GM12878 (cell line): Measurements from ENCODE around the gene CYB5D1. TPM values are rescaled to one million over a fixed set of nuclear protein-coding genes. Genes with fewer than 3 reads are reported as not detected.
A peak's percentile ranks its signal among the peaks of the same experiment; 100 is the strongest.

ENCODE experiments used
- ASH2L ChIP-seq: fragments of 300-600, 200-600 bp; sonication (generic); IDR thresholded peaks from 2 replicates; pipeline ENCODE4 v1.6.1; 2017; ENCODE audit warnings: low read depth, mild to moderate bottlenecking, borderline replicate concordance
- BACH1 ChIP-seq: fragments of 450-650 bp; IDR thresholded peaks from 2 replicates; pipeline ENCODE4 v1.6.1; 2017; ENCODE audit warnings: mild to moderate bottlenecking, borderline replicate concordance
- CEBPB ChIP-seq, 2 experiments: fragments of 150-350 bp in 1 of 2; IDR thresholded peaks; 2 replicates each; pipeline ENCODE4 v1.6.1; 2012 to 2014; ENCODE audit warnings: low read depth in 2 of 2, low read length in 2 of 2, borderline replicate concordance in 1 of 2, inconsistent platforms in 1 of 2
- CREM ChIP-seq: IDR thresholded peaks from 2 replicates; pipeline ENCODE4 v1.6.1; 2014; ENCODE audit warnings: antibody characterized with exemption, low read depth
- EZH2 ChIP-seq: IDR thresholded peaks from 2 replicates; pipeline ENCODE4 v1.6.1; 2012; ENCODE audit warnings: low read depth, mild to moderate bottlenecking, control low read depth, inconsistent platforms, low read length, borderline replicate concordance; ENCODE audit not compliant: control insufficient read depth
- HDAC2 ChIP-seq: fragments of 200-600 bp; sonication (generic); IDR thresholded peaks from 2 replicates; pipeline ENCODE4 v1.6.1; 2017
- HDAC6 ChIP-seq: fragments of 200-600 bp; sonication (generic); IDR thresholded peaks from one replicate; pipeline ENCODE4 v1.8.0; 2017; ENCODE audit warnings: antibody characterized with exemption; ENCODE audit not compliant: unreplicated experiment
- IKZF1 ChIP-seq: fragments of 450-650 bp; conservative IDR thresholded peaks from 2 replicates; pipeline ENCODE4 v1.6.1; 2017; ENCODE audit warnings: antibody characterized with exemption, mild to moderate bottlenecking
- JUND ChIP-seq: IDR thresholded peaks from 2 replicates; pipeline ENCODE4 v1.6.1; 2012; ENCODE audit warnings: low read depth, mild to moderate bottlenecking, low read length, improper control_type of control experiment, moderate library complexity
- NFIC ChIP-seq: IDR thresholded peaks from 2 replicates; pipeline ENCODE4 v1.6.1; 2012; ENCODE audit warnings: low read depth, mild to moderate bottlenecking, inconsistent platforms, low read length, moderate library complexity
- NFXL1 ChIP-seq: fragments of 450-650 bp; IDR thresholded peaks from 2 replicates; pipeline ENCODE4 v1.6.1; 2017; ENCODE audit warnings: antibody characterized with exemption, mild to moderate bottlenecking, borderline replicate concordance
- NFYB ChIP-seq: IDR thresholded peaks from 2 replicates; pipeline ENCODE4 v1.6.1; 2011; ENCODE audit warnings: low read depth, mild to moderate bottlenecking, low read length, improper control_type of control experiment, moderate library complexity; ENCODE audit not compliant: insufficient read depth
- NKRF ChIP-seq: fragments of 450-650 bp; conservative IDR thresholded peaks from 2 replicates; pipeline ENCODE4 v1.6.1; 2017; ENCODE audit warnings: mild to moderate bottlenecking, moderate library complexity
- POU2F2 ChIP-seq: IDR thresholded peaks from 3 replicates; pipeline ENCODE4 v1.6.1; 2011; ENCODE audit warnings: low read depth, mild to moderate bottlenecking, low read length, borderline replicate concordance
- RAD51 ChIP-seq: fragments of 450-650 bp; IDR thresholded peaks from 2 replicates; pipeline ENCODE4 v1.6.1; 2016; ENCODE audit warnings: moderate library complexity, mild to moderate bottlenecking, inconsistent platforms
- RBBP5 ChIP-seq: fragments of 200-600 bp; sonication (generic); conservative IDR thresholded peaks from 2 replicates; pipeline ENCODE4 v1.6.1; 2016
- SMAD1 ChIP-seq: fragments of 450-650 bp; IDR thresholded peaks from 2 replicates; pipeline ENCODE4 v1.6.1; 2018; ENCODE audit warnings: mild to moderate bottlenecking, low read depth; ENCODE audit not compliant: partially characterized antibody
- SMC3 ChIP-seq: IDR thresholded peaks from 2 replicates; pipeline ENCODE4 v1.6.1; 2011; ENCODE audit warnings: low read length, improper control_type of control experiment, borderline replicate concordance
- SREBF1 ChIP-seq: IDR thresholded peaks from 2 replicates; pipeline ENCODE4 v1.6.1; 2012; ENCODE audit warnings: mild to moderate bottlenecking, low read length
- SREBF2 ChIP-seq: IDR thresholded peaks from 2 replicates; pipeline ENCODE4 v1.6.1; 2012; ENCODE audit warnings: mild to moderate bottlenecking, low read length
- STAT1 ChIP-seq: fragments of 450-650 bp; conservative IDR thresholded peaks from 2 replicates; pipeline ENCODE4 v1.6.1; 2014; ENCODE audit warnings: antibody characterized with exemption, mild to moderate bottlenecking
- SUZ12 ChIP-seq: fragments of 200-600 bp; sonication (generic); IDR thresholded peaks from one replicate; pipeline ENCODE4 v1.6.1; 2018; ENCODE audit warnings: antibody characterized with exemption, mild to moderate bottlenecking; ENCODE audit not compliant: unreplicated experiment
- TCF12 ChIP-seq: IDR thresholded peaks from 2 replicates; pipeline ENCODE4 v1.6.1; 2011; ENCODE audit warnings: low read depth, mild to moderate bottlenecking, low read length
- ZNF217 ChIP-seq: fragments of 450-650 bp; IDR thresholded peaks from 2 replicates; pipeline ENCODE4 v1.6.1; 2017; ENCODE audit warnings: antibody characterized with exemption, mild to moderate bottlenecking
- ZZZ3 ChIP-seq: IDR thresholded peaks from 2 replicates; pipeline ENCODE4 v1.6.1; 2011; ENCODE audit warnings: low read depth; ENCODE audit not compliant: control insufficient read depth, insufficient read length
- polyA plus RNA-seq, 11 experiments: library from polyadenylated mRNA; depleted of rRNA in 4 of 11; unstranded in 6 of 11; stranded (reverse) in 5 of 11; fragments of >200 nt; fragmentation: Nextera tagmentation in 4 of 11; fragmentation: Illumina TruSeq in 1 of 11; extraction: Ambion mirVana in 4 of 11; extraction: Trizol in 1 of 11; gene quantifications; 1 replicate in 1 of 11; 2 replicates in 10 of 11; pipeline versions ENCODE4 v1.2.1 to v1.2.3, GENCODE V29; 2011 to 2016; ENCODE audit warnings: inconsistent platforms in 2 of 11, missing spikeins in 2 of 11, low read depth in 1 of 11
- total RNA-seq, 4 experiments: library from RNA; depleted of rRNA in 3 of 4; stranded (reverse); fragments of >200 nt in 3 of 4; fragmentation: Illumina TruSeq in 1 of 4; extraction: Trizol in 1 of 4; gene quantifications; 2 replicates each; pipeline versions ENCODE4 v1.2.1 to v1.2.3, GENCODE V29; 2013 to 2021
- TF ChIP-seq, protein P1 (sequence below): IDR thresholded peaks from 2 replicates; pipeline ENCODE4 v1.6.1; 2012; ENCODE audit warnings: low read depth, low read length, improper control_type of control experiment

The CYB5D1 gene
- total and polyA plus RNA-seq, 10 of the 15 experiments (the other 5 are each of a cell fraction or from before 2014, with no cell fraction given) = 1.6 to 8.7 (median 6.4) TPM

DNA sequence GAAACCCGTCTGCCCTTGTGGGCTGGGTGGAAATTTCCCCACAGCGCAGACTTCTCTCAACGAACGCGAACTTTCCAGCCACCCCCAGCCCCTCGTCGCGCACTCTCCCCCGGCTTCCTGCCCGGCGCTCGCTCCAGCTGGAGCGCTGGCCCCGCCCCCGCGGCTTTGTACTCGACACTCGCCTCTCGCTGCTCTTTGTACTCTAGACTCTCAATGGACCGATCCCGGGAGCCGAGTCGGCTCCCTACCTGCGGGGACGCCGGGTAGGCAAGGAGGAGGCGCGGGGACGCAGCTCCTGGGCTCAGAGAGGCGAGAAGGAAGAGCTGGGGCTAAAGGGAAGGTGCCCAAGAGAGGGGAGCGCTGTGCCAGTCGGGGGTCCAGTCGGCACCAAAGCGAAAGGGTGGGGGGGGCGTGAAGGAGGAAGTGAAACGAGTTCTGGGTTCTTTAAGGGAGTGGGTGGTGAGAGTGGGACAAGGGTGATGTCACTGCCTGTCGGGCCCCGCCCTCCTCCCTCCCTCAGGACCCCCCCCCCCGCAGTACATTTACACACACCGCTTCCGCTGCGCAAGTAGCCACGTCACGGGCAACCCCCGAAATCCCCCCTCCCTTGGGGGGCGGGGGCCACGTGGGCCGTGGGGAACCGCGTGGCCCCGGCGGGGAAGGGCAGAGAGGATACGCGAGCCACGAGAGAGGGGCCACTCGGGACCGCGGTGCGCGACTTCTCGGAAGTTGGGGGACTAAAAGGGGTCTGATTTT lies 14.1 kb upstream of the CYB5D1 start (continued):
- TF ChIP-seq TCF12 (peak; percentile 70; the same call in 1 of the 2 replicates), ASH2L (peak; percentile 71; the same call in 1 of the 2 replicates), ZZZ3 (no peak), SMC3 (no peak), RAD51 (peak; percentile 82), SREBF1 (no peak), CREM (peak; percentile 94), SMAD1 (no peak), POU2F2 (no peak; the same call in 2 of the 3 replicates), ZNF217 (no peak), SREBF2 (no peak), EZH2 (no peak), CEBPB (IDR thresholded peaks at IDR 0.05; ENCODE audit: borderline replicate concordance in 1 of 2, low read depth in 2 of 2, low read length in 2 of 2) (no peak), JUND (peak; percentile 18; the same call in 1 of the 2 replicates), SUZ12 (no peak), STAT1 (no peak), IKZF1 (peak; percentile 39), HDAC6 (no peak), HDAC2 (no peak), NFXL1 (no peak), BACH1 (peak; percentile 94), NKRF (peak; percentile 93), NFYB (no peak), NFIC (no peak), RBBP5 (no peak)
- TF ChIP-seq, protein P1, sequence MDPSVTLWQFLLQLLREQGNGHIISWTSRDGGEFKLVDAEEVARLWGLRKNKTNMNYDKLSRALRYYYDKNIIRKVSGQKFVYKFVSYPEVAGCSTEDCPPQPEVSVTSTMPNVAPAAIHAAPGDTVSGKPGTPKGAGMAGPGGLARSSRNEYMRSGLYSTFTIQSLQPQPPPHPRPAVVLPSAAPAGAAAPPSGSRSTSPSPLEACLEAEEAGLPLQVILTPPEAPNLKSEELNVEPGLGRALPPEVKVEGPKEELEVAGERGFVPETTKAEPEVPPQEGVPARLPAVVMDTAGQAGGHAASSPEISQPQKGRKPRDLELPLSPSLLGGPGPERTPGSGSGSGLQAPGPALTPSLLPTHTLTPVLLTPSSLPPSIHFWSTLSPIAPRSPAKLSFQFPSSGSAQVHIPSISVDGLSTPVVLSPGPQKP = no peak
